IMR-90 (cell line): ENCODE measurements around the gene SERPINA6. TPM values are rescaled to one million over a fixed set of nuclear protein-coding genes. Genes with fewer than 3 reads are reported as not detected.

ENCODE experiments used
- ATAC-seq: fragments of 200-7000 bp; cut with Tn5 transposase; 2 replicates; pipeline ENCODE4 v1.9.1; 2020; ENCODE audit warnings: low read depth, mild to moderate bottlenecking, moderate library complexity
- BruUV-seq: library from RNA; stranded (reverse); fragments of 400-500 nt; replicated peaks from 2 replicates; lab custom pipeline; 2021; lab: Mats Ljungman, UMichigan
- CTCF ChIA-PET: fragments of 300-600 bp; formaldehyde crosslinking; extraction: SDS; loops from one replicate; lab custom pipeline; 2021; ENCODE audit warnings: antibody characterized with exemption; lab: Yijun Ruan, JAX
- POLR2A ChIA-PET: fragments of 300-600 bp; sonication (Branson Sonifier 250); formaldehyde crosslinking; loops from one replicate; lab custom pipeline; 2022; ENCODE audit warnings: antibody characterized with exemption; ENCODE audit not compliant: unreplicated experiment; lab: Charles Lee
- DNase-seq: peaks from one replicate; pipeline ENCODE4 v3.0.0; 2013
- H2AFZ ChIP-seq: replicated peaks from 2 replicates; pipeline ENCODE3; 2013; ENCODE audit warnings: low read length, mild to moderate bottlenecking; ENCODE audit not compliant: poor library complexity
- H2AK5ac ChIP-seq: 2 replicates; pipeline ENCODE4 v1.6.1; 2013; ENCODE audit warnings: low read depth, low read length, inconsistent platforms
- H2AK9ac ChIP-seq: replicated peaks from 2 replicates; pipeline ENCODE3; 2013; ENCODE audit warnings: mild to moderate bottlenecking, low read depth, low read length, moderate library complexity; ENCODE audit not compliant: poor library complexity
- H2BK120ac ChIP-seq: 2 replicates; pipeline ENCODE4 v1.6.1; 2013; ENCODE audit warnings: low read depth, low read length, inconsistent platforms
- H2BK15ac ChIP-seq: 3 replicates; pipeline ENCODE4 v1.6.1; 2013; ENCODE audit warnings: low read depth, low read length, inconsistent platforms
- H2BK20ac ChIP-seq: 2 replicates; pipeline ENCODE4 v1.6.1; 2013; ENCODE audit warnings: low read depth, mild to moderate bottlenecking, inconsistent platforms, low read length, moderate library complexity
- H2BK5ac ChIP-seq: 2 replicates; pipeline ENCODE4 v1.6.1; 2013; ENCODE audit warnings: mild to moderate bottlenecking, low read depth, low read length, inconsistent platforms; ENCODE audit not compliant: poor library complexity, severe bottlenecking
- H3K14ac ChIP-seq: replicated peaks from 2 replicates; pipeline ENCODE4 v1.6.1; 2013; ENCODE audit warnings: low read depth, low read length, inconsistent platforms
- H3K18ac ChIP-seq: 2 replicates; pipeline ENCODE4 v1.6.1; 2013; ENCODE audit warnings: low read depth, low read length, control low read depth
- H3K23ac ChIP-seq: 2 replicates; pipeline ENCODE4 v1.6.1; 2013; ENCODE audit warnings: low read depth, low read length, inconsistent platforms
- H3K27ac ChIP-seq: 2 replicates; pipeline ENCODE4 v1.5.1; 2013; ENCODE audit warnings: mild to moderate bottlenecking, control low read depth, low read length; ENCODE audit not compliant: insufficient read depth
- H3K27me3 ChIP-seq: 2 replicates; pipeline ENCODE4 v1.6.1; 2013; ENCODE audit warnings: low read length; ENCODE audit not compliant: control insufficient read depth, insufficient read depth
- H3K36me3 ChIP-seq: 2 replicates; pipeline ENCODE4 v1.6.1; 2013; ENCODE audit warnings: low read length, mixed read lengths; ENCODE audit not compliant: control insufficient read depth, insufficient read depth
- H3K4ac ChIP-seq: 2 replicates; pipeline ENCODE4 v1.6.1; 2013; ENCODE audit warnings: low read depth, low read length, inconsistent platforms
- H3K4me1 ChIP-seq: 2 replicates; pipeline ENCODE4 v1.6.1; 2013; ENCODE audit warnings: low read length, mixed read lengths; ENCODE audit not compliant: control insufficient read depth, insufficient read depth
- H3K4me2 ChIP-seq: 2 replicates; pipeline ENCODE4 v1.6.1; 2013; ENCODE audit warnings: low read depth, mild to moderate bottlenecking, control low read depth, low read length, moderate library complexity
- H3K4me3 ChIP-seq: 2 replicates; pipeline ENCODE4 v1.5.1; 2013; ENCODE audit warnings: low read depth, mild to moderate bottlenecking, control low read depth, low read length, moderate library complexity; ENCODE audit not compliant: insufficient read depth
- H3K56ac ChIP-seq: 2 replicates; pipeline ENCODE4 v1.6.1; 2013; ENCODE audit warnings: low read length, inconsistent platforms; ENCODE audit not compliant: insufficient read depth; ENCODE audit errors: extremely low read depth
- H3K79me1 ChIP-seq, 2 experiments: 2 replicates each; pipeline ENCODE4 v1.6.1; 2013; ENCODE audit warnings: low read length in 2 of 2, inconsistent platforms in 1 of 2, low read depth in 1 of 2
- H3K9ac ChIP-seq: 2 replicates; pipeline ENCODE4 v1.6.1; 2013; ENCODE audit warnings: low read depth, low read length, control low read depth
- H3K9me1 ChIP-seq: 2 replicates; pipeline ENCODE4 v1.6.1; 2013; ENCODE audit warnings: low read length, inconsistent platforms; ENCODE audit not compliant: insufficient read depth
- H3K9me3 ChIP-seq: 2 replicates; pipeline ENCODE4 v1.6.1; 2013; ENCODE audit warnings: low read length; ENCODE audit not compliant: control insufficient read depth, insufficient read depth
- H4K20me1 ChIP-seq: 2 replicates; pipeline ENCODE4 v1.6.1; 2013; ENCODE audit warnings: low read length, inconsistent platforms; ENCODE audit not compliant: insufficient read depth
- H4K5ac ChIP-seq: 2 replicates; pipeline ENCODE4 v1.6.1; 2013; ENCODE audit warnings: mild to moderate bottlenecking, low read depth, low read length, control low read depth
- H4K8ac ChIP-seq, 2 experiments: 2 replicates each; pipeline ENCODE4 v1.6.1; 2013; ENCODE audit warnings: low read depth in 2 of 2, low read length in 2 of 2, control low read depth in 1 of 2, inconsistent platforms in 1 of 2
- H4K91ac ChIP-seq: 2 replicates; pipeline ENCODE4 v1.6.1; 2013; ENCODE audit warnings: low read depth, low read length, inconsistent platforms; ENCODE audit not compliant: insufficient read depth
- BHLHE40 ChIP-seq: fragments of 150-350 bp; IDR thresholded peaks from 2 replicates; pipeline ENCODE4 v1.6.1; 2016; ENCODE audit warnings: mild to moderate bottlenecking, low read depth, low read length
- CHD1 ChIP-seq: IDR thresholded peaks from 2 replicates; pipeline ENCODE4 v1.6.1; 2012; ENCODE audit warnings: low read depth, low read length, improper control_type of control experiment
- CTCF ChIP-seq: conservative IDR thresholded peaks from 2 replicates; pipeline ENCODE4 v1.5.1; 2012; ENCODE audit warnings: mild to moderate bottlenecking, low read depth, low read length, improper control_type of control experiment
- MAFK ChIP-seq: IDR thresholded peaks from 2 replicates; pipeline ENCODE4 v1.6.1; 2012; ENCODE audit warnings: low read depth, low read length, improper control_type of control experiment
- MAZ ChIP-seq: IDR thresholded peaks from 2 replicates; pipeline ENCODE4 v1.6.1; 2012; ENCODE audit warnings: low read depth, mild to moderate bottlenecking, low read length, improper control_type of control experiment, moderate library complexity, borderline replicate concordance
- MXI1 ChIP-seq: IDR thresholded peaks from 2 replicates; pipeline ENCODE4 v1.6.1; 2012; ENCODE audit warnings: low read depth, mild to moderate bottlenecking, low read length, moderate library complexity, borderline replicate concordance
- NFE2L2 ChIP-seq: fragments of 150-350 bp; IDR thresholded peaks from 2 replicates; pipeline ENCODE4 v1.6.1; 2016; ENCODE audit warnings: low read depth, mild to moderate bottlenecking, low read length
- POLR2A ChIP-seq: IDR thresholded peaks from 2 replicates; pipeline ENCODE4 v1.6.1; 2012; ENCODE audit warnings: mild to moderate bottlenecking, low read depth, low read length
- RAD21 ChIP-seq: IDR thresholded peaks from 2 replicates; pipeline ENCODE4 v1.6.1; 2012; ENCODE audit warnings: low read length, improper control_type of control experiment
- RCOR1 ChIP-seq: IDR thresholded peaks from 2 replicates; pipeline ENCODE4 v1.6.1; 2012; ENCODE audit warnings: mild to moderate bottlenecking, low read length, improper control_type of control experiment; ENCODE audit not compliant: insufficient replicate concordance
- RFX5 ChIP-seq: IDR thresholded peaks from 2 replicates; pipeline ENCODE4 v1.8.0; 2012; ENCODE audit warnings: low read depth, mild to moderate bottlenecking, low read length, moderate library complexity
- SMC3 ChIP-seq: fragments of 150-350 bp; IDR thresholded peaks from 2 replicates; pipeline ENCODE4 v1.6.1; 2016; ENCODE audit warnings: low read depth, mild to moderate bottlenecking, antibody characterized with exemption, low read length, moderate library complexity
- dilution Hi-C: fragments of 300-500 bp; cut with HindIII; formaldehyde crosslinking; loops from one replicate; pipeline ENCODE4 v1.14.3; 2018; ENCODE audit warnings: low sequenced_read_pairs; ENCODE audit not compliant: unreplicated experiment
- in situ Hi-C: fragments of 300-500 bp; cut with MboI; formaldehyde crosslinking; loops from 3 replicates; pipeline ENCODE4 v1.14.3; 2019; ENCODE audit warnings: low sequenced_read_pairs, inconsistent platforms, mixed read lengths
- intact Hi-C: fragments of 100-400 bp; cut with micrococcal nuclease; formaldehyde crosslinking; loops from 2 replicates; pipeline ENCODE4 v1.10.0; 2022
- polyA plus RNA-seq, 3 experiments: library from polyadenylated mRNA; depleted of rRNA; stranded (reverse); fragments of >200 nt; gene quantifications; 2 replicates each; pipeline ENCODE4 v1.2.3, GENCODE V29; 2012; ENCODE audit warnings: low replicate concordance in 1 of 3
- total RNA-seq: library from RNA; depleted of rRNA; stranded (reverse); fragments of >200 nt; gene quantifications from 2 replicates; pipeline ENCODE4 v1.2.3, GENCODE V29; 2012
- TF ChIP-seq, protein P1 (sequence below): fragments of 150-350 bp; IDR thresholded peaks from 2 replicates; pipeline ENCODE4 v1.6.1; 2016; ENCODE audit warnings: low read depth, mild to moderate bottlenecking, low read length, moderate library complexity, borderline replicate concordance

SERPINA6 gene
- total and polyA plus RNA-seq, 2 of the 4 experiments (the other 2 are of a cell fraction), result not detected

DNA sequence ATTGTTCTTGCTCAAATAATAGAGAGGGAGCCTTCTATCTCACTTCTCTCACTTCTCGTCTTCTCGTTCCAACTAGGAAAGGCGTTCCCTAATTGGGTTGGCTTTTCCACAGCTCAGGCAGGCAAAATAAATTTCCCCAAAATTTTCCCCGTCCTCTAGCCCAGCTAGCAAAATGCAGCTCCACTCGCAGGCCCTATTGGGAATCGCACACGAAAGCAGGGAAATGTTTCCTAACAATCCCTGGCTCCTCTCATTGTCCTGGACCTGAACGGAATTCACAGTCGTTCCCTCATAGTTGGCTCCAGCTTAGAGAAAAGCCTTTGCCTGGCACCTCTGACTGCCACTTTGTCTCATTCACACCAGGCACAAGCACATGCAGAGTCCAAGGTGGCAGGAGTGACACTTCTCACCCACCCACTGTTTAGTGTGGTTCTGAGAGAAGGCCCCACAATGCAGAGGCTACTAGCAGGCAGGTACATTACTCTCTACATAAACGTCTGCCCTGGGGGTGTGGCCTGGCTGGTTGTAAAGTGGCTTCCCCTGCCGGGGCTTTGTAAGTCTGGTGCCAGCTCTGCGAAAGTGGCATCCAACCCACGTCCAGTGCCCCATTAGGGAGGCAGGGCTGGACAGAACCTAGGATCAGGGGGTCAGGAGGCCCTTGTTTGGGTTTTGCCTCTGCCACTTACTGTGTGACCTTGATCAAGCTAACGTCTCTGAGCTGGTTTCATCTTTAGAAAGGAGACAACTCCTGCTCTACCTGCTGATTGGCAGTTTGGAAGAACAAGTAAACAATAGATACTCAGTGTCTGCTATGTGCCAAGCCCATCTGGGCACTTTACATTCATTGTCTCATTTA, 34.3 kb downstream of the SERPINA6 start (continued):
- TF ChIP-seq, protein P1, sequence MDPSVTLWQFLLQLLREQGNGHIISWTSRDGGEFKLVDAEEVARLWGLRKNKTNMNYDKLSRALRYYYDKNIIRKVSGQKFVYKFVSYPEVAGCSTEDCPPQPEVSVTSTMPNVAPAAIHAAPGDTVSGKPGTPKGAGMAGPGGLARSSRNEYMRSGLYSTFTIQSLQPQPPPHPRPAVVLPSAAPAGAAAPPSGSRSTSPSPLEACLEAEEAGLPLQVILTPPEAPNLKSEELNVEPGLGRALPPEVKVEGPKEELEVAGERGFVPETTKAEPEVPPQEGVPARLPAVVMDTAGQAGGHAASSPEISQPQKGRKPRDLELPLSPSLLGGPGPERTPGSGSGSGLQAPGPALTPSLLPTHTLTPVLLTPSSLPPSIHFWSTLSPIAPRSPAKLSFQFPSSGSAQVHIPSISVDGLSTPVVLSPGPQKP, result no peak

- no peak overlapping the region for H3K14ac ChIP-seq
- H3K18ac ChIP-seq, result no peak overlapping the region
- ChIA-PET POLR2A (no interaction called here), CTCF (interaction anchor here (0.6 kb wide), 1 partner anchor 239 kb away, joined by 3 read pairs; no protein-coding TSS in a partner anchor)
- H3K36me3 ChIP-seq, result no peaks in the 10 kb centered on the region
- H2BK15ac ChIP-seq, result no peak overlapping the region
- no peaks in the 10 kb centered on the region for H3K79me1 ChIP-seq
- dilution Hi-C loops, result no loop called here
- no peak overlapping the region for H4K8ac ChIP-seq
- H3K4me3 ChIP-seq, result no peak overlapping the region
- intact Hi-C loops, result no loop called here
- H3K56ac ChIP-seq, result no peak overlapping the region
- BruUV-seq, result no TSS peak
- ATAC-seq, result no peak
- no peaks in the 10 kb centered on the region for H4K20me1 ChIP-seq
- no peak overlapping the region for H2BK120ac ChIP-seq
- H3K4ac ChIP-seq, result no peak overlapping the region
- H2AK5ac ChIP-seq, result no peak overlapping the region
- in situ Hi-C loops, result no loop called here
- no peak overlapping the region for H3K23ac ChIP-seq
- no peaks in the 10 kb centered on the region for H3K27me3 ChIP-seq
- no peak overlapping the region for H2AK9ac ChIP-seq
- H2BK20ac ChIP-seq, result no peak overlapping the region
- DNase-seq, result no peak
- no peak overlapping the region for H3K9ac ChIP-seq
- H4K91ac ChIP-seq, result no peak overlapping the region
- H2BK5ac ChIP-seq, result no peak overlapping the region
- no peaks in the 10 kb centered on the region for H3K9me1 ChIP-seq
- no peak overlapping the region for H2AFZ ChIP-seq
- H4K5ac ChIP-seq, result no peak overlapping the region
- H3K4me1 ChIP-seq, result no peaks in the 10 kb centered on the region
- H3K9me3 ChIP-seq, result 0 out of 2 replicates have a peak, but pooled peaks cover 2% of the 10 kb centered on the region
- H3K4me2 ChIP-seq, result no peak overlapping the region
- H3K27ac ChIP-seq, result no peak overlapping the region
- TF ChIP-seq MXI1 (no peak), MAZ (no peak), RCOR1 (no peak), BHLHE40 (no peak), CTCF (no peak), CHD1 (no peak), RFX5 (no peak), SMC3 (no peak), RAD21 (no peak), NFE2L2 (no peak), MAFK (no peak), POLR2A (no peak)
- TF ChIP-seq, protein P1, result no peak
Measured at GRCh38 chr14:94285158-94285557, 38.0 kb downstream of the SERPINA6 start.
